ENCODE results near the gene TNFSF12.

DNA sequence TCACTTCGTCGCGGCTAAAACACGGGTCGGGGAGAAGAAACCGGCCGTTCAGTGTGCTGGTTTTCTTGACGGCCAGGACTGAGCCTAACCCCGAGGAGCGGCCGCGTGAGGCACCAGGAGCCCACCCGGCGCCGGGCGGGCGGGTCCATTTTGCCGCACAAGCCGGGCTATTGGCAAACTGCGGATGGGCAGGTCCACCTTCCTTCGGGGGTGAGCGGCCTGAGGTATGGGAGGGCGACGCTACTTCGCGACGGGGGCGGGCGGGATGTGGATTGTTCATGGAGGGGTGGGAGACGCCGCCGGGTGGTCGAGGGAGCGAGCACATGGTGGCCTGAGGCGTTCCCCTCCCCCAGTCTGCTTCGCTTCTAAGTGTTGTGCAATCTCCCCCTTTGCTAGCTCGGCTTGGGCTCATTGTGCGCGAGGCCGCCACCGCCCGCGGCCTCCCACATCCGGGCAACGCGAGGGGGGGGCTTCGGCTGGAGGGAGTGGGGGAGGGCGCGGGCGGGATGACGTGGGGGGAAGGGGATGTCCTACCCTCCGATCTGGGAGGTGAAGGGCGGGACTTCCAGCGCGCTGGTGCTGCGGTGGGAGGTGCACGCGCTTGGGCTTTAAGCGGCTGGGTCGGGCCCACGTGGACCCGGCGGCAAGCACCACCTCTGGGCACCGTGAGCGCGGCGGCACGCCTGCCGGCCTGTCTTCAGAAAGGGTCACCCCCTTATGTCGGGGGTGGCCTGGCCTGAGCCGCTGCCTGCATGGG is 24.6 kb downstream of the TNFSF12 start:
- TF ChIP-seq GATA3 (IDR thresholded peaks at IDR 0.05; ENCODE audit: low read depth, low read length): no peak
- no peak for TF ChIP-seq GATA2 (IDR thresholded peaks at IDR 0.05; ENCODE audit: low read depth, low read length)

Data from SH-SY5Y (cell line).